ENCODE data around the gene OSBP2.

The OSBP2 gene

DNA sequence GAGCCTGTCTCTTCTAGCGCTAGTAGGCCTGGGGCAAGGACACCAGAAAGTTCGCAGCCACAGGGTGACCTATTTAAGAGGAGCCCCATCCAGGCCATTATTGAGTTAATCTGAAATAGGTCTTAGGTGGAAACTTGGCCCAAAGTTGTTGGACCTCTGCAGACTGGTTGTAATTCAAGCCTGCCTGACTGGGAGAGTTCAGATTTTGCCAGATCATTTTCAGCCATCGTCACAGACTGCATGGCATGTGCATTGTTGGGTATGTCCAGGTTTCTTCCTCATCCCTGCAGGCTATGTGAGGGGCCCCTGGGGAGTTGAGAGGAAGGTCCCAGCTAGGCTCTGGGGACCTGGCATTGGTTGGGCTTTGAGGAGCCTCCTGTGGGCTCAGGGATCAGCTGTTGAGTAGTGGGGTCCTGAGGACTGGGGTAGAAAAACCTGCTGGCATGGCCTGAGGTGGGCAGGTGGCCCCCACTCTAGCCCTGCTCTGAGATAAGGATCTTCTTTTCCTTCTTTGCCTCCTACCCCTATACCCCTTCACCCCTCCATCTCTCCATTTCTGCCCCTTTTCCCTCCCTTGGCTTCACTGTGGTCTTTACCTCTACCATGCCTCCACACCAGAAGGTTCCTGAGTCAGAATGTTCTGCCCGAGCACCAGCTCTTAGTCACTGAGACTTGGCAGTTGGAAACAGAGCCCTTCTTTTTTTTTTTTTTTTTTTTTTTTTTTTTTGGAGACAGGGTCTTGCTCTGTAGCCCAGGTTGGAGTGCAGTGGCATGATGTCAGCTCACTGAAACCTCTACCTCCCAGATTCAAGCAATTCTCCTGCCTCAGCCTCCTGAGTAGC, 161.2 kb downstream of the OSBP2 start:
- Histone ChIP-seq H3K4me1 (ENCODE audit: insufficient read depth, low read length) (no peaks in the 10 kb centered on the region), H3K9me3 (ENCODE audit: low read length) (no peaks in the 10 kb centered on the region), H3K36me3 (ENCODE audit: insufficient read depth, low read length) (no peaks in the 10 kb centered on the region), H3K9ac (ENCODE audit: low read length) (no peak overlapping the region), H3K4me3 (ENCODE audit: low read depth in 1 of 2, low read length in 2 of 2) (no peak overlapping the region), H3K27ac (ENCODE audit: low read depth, low read length) (no peak overlapping the region), H3K27me3 (ENCODE audit: control insufficient read depth in 1 of 2, insufficient read depth in 2 of 2, low read length in 2 of 2) (no peaks in the 10 kb centered on the region)

DNA sequence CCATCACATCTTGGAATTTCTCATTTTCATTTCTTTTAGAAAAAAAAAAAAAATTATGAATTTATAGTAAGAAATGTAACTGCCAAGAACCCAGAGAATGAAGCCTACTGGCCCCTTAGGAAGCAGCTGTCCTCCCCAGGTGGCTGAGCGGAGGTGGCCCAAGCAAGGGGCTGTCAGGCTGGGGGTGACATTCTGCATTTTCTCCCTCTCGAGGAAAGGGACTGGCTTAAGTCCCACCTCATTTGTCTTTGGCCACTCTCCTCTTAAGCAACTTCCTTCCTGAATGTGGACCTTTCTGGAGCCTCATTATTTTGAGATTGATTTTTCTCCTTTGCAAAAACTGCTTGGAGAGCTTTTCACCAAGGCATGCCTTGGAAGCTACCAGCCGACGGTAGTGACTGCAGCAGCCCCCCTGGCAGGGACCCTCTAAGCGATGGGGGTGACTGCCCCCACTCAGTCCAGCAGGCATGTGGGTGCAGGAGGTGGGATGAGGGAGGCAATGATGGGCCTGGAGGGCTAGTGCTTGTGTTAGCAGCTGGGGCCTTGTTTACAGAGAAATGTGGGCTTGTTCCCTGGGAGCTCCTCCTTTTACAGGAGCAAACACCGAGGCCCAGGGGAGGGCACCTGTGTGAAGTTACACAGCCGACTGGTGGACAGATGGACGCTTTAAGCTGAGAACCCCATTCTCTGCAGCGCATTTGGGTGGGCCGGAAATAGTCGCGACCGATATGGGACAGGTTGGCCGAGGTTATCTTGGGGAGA, 162.2 kb downstream of the OSBP2 start:
- Histone ChIP-seq H3K27me3 (ENCODE audit: control insufficient read depth in 1 of 2, insufficient read depth in 2 of 2, low read length in 2 of 2) (no peaks in the 10 kb centered on the region), H3K4me3 (ENCODE audit: low read depth in 1 of 2, low read length in 2 of 2) (no peak overlapping the region), H3K36me3 (ENCODE audit: insufficient read depth, low read length) (no peaks in the 10 kb centered on the region), H3K27ac (ENCODE audit: low read depth, low read length) (no peak overlapping the region), H3K4me1 (ENCODE audit: insufficient read depth, low read length) (no peaks in the 10 kb centered on the region), H3K9me3 (ENCODE audit: low read length) (no peaks in the 10 kb centered on the region), H3K9ac (ENCODE audit: low read length) (no peak overlapping the region)

DNA sequence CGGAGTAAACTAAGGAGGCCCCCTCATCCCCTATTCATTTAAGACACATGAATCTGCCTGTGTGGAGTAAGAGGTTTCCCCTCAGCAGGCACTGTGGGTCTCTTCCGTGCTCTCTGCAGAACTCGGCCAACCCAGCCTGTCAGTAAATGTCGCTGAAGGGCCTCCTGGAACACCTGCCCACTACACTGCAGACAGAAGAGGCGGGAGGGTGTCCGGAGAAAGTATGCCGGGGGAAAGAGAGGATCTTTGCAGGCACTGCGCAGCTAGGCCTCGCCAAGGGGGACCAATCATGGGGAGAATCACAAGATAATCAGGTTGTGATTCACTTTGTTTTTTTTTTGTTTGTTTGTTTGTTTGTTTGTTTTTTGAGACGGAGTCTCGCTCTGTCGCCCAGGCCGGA, 163.1 kb downstream of the OSBP2 start:
- no peak overlapping the region for H3K4me3 ChIP-seq (ENCODE audit: low read depth in 1 of 2, low read length in 2 of 2)
- no peaks in the 10 kb centered on the region for H3K27me3 ChIP-seq (ENCODE audit: control insufficient read depth in 1 of 2, insufficient read depth in 2 of 2, low read length in 2 of 2)
- no peaks in the 10 kb centered on the region for H3K9me3 ChIP-seq (ENCODE audit: low read length)
- no peak overlapping the region for H3K27ac ChIP-seq (ENCODE audit: low read depth, low read length)
- no peaks in the 10 kb centered on the region for H3K4me1 ChIP-seq (ENCODE audit: insufficient read depth, low read length)
- H3K9ac ChIP-seq (ENCODE audit: low read length) = no peak overlapping the region
- H3K36me3 ChIP-seq (ENCODE audit: insufficient read depth, low read length) = no peaks in the 10 kb centered on the region

DNA sequence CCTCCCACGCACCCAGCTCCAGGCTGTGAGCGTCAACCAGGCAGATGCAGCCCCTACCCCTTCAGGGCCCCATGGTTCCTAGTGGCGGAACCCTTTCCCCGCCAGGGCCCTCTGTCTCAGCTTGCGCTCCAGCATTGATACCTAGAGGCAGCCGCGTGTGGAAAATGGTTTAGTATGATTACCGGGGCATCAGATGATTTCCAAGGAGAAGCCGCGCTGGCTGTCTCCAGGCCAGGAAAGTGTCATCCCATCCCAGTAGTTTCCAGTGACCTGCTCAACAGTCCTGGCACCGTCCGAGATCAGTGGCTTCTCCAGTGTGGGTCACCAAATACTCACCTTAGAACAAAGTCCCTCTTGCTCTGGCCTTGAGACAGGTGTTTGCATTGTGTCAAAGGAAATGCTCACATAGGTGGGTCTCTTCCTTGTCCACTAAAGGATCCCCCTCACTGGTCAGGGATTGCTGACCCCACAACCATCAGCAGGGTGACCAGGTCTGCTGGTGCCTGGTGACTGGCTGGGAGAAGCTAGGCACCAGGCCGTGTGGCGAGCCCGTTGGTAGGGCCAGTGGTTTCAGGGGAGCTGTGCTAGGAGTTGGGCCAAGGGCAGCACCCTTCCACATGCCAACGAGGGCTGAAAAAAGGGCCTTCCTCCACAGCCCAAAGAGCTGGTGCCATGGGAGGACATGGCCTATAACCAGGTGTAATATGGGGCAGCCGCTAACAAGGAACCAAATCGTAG, 164.5 kb downstream of the OSBP2 start:
- Histone ChIP-seq H3K4me3 (ENCODE audit: low read depth in 1 of 2, low read length in 2 of 2) (no peak overlapping the region), H3K9ac (ENCODE audit: low read length) (no peak overlapping the region), H3K27me3 (ENCODE audit: control insufficient read depth in 1 of 2, insufficient read depth in 2 of 2, low read length in 2 of 2) (no peaks in the 10 kb centered on the region), H3K4me1 (ENCODE audit: insufficient read depth, low read length) (no peaks in the 10 kb centered on the region), H3K36me3 (ENCODE audit: insufficient read depth, low read length) (no peaks in the 10 kb centered on the region), H3K9me3 (ENCODE audit: low read length) (no peaks in the 10 kb centered on the region), H3K27ac (ENCODE audit: low read depth, low read length) (no peak overlapping the region)

DNA sequence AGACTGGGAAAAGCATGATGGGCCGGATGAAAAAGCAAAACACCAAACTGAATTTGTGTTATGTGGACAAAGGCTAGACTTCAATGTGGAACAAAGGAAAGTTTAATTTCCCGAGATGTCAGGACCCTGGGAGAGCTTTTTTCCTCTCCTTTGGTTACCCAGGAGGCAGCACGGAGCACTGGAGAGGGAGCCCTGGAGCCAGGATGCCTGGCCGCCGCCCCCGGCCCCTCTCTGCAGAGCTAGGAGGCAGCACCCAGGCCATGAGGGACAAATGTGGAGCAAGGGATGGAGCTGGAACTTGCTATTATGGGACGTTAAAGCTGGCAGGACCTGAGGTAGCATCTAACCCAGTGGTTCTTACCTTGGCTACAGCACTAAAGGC, 165.0 kb downstream of the OSBP2 start:
- H3K4me1 ChIP-seq (ENCODE audit: insufficient read depth, low read length) = no peaks in the 10 kb centered on the region
- no peak overlapping the region for H3K4me3 ChIP-seq (ENCODE audit: low read depth in 1 of 2, low read length in 2 of 2)
- H3K36me3 ChIP-seq (ENCODE audit: insufficient read depth, low read length) = no peaks in the 10 kb centered on the region
- no peaks in the 10 kb centered on the region for H3K27me3 ChIP-seq (ENCODE audit: control insufficient read depth in 1 of 2, insufficient read depth in 2 of 2, low read length in 2 of 2)
- H3K27ac ChIP-seq (ENCODE audit: low read depth, low read length) = no peak overlapping the region
- no peaks in the 10 kb centered on the region for H3K9me3 ChIP-seq (ENCODE audit: low read length)
- no peak overlapping the region for H3K9ac ChIP-seq (ENCODE audit: low read length)

DNA sequence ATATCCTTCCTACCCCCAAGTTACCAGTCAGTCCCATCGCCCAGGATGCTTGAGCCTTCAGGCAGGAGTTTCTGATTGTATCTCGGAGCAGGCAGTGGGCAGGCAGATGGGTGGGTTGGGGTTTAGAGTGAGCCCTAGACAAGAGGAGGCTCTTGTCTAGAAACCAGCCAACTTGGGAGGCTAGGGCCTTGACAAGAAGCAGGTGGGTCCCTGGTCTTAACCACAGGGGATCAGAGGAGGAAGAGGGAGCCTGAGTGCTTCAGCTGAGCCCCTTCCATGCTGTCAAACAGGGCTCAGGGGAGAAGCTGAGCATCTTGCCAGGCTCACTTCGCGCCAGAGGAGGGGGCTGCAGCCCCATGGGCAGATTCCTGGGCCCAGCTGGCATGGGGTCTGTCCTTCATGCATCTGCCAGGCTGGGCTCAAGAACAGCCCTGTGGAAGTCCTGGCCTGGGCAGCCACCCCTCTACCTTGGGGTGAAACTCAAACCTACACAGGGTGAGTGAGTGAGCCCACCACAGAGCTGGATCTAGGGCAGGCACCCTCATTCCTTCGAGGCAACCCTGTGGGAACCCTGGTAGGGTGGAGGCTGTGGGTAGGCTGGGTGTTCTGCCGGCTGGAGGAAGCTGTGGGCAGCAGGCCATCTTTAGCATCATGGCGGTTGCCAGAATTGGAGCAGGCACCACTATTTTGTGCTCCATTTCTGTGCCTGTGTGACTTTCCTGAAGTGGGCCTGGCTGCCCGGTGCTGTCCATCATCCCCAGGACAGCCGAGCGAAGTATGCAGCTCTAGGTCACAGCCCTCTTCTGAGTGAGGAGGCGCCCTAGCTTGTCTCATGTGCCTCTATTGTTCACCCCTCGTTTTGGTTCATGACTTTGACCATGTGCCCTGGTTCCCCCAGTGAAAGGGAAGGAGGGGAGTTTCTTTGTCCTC, 165.8 kb downstream of the OSBP2 start:
- Histone ChIP-seq H3K9me3 (ENCODE audit: low read length) (no peaks in the 10 kb centered on the region), H3K4me1 (ENCODE audit: insufficient read depth, low read length) (no peaks in the 10 kb centered on the region), H3K27me3 (ENCODE audit: control insufficient read depth in 1 of 2, insufficient read depth in 2 of 2, low read length in 2 of 2) (no peaks in the 10 kb centered on the region), H3K4me3 (ENCODE audit: low read depth in 1 of 2, low read length in 2 of 2) (no peak overlapping the region), H3K9ac (ENCODE audit: low read length) (no peak overlapping the region), H3K27ac (ENCODE audit: low read depth, low read length) (no peak overlapping the region), H3K36me3 (ENCODE audit: insufficient read depth, low read length) (no peaks in the 10 kb centered on the region)

DNA sequence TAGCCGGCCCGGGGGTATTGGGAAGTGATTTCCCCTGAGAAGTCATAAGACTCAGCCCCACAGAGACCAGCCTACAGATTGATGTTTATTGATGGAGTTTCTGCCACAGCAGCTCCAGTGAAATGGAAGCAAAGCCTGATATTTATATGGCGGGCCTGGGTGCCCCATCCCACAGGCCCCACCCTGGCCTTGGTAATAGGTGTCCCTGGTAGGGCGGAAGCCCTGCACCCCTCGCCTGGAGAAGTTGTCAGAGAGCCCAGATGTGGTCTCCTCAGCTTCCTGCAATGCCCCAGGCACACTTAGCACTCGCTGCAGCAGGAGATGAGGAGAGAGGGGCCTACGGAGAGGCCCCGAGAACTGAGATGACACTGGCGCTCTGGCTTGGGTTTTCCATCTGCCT, 166.5 kb downstream of the OSBP2 start:
- H3K9me3 ChIP-seq (ENCODE audit: low read length) = no peaks in the 10 kb centered on the region
- no peak overlapping the region for H3K27ac ChIP-seq (ENCODE audit: low read depth, low read length)
- no peak overlapping the region for H3K9ac ChIP-seq (ENCODE audit: low read length)

DNA sequence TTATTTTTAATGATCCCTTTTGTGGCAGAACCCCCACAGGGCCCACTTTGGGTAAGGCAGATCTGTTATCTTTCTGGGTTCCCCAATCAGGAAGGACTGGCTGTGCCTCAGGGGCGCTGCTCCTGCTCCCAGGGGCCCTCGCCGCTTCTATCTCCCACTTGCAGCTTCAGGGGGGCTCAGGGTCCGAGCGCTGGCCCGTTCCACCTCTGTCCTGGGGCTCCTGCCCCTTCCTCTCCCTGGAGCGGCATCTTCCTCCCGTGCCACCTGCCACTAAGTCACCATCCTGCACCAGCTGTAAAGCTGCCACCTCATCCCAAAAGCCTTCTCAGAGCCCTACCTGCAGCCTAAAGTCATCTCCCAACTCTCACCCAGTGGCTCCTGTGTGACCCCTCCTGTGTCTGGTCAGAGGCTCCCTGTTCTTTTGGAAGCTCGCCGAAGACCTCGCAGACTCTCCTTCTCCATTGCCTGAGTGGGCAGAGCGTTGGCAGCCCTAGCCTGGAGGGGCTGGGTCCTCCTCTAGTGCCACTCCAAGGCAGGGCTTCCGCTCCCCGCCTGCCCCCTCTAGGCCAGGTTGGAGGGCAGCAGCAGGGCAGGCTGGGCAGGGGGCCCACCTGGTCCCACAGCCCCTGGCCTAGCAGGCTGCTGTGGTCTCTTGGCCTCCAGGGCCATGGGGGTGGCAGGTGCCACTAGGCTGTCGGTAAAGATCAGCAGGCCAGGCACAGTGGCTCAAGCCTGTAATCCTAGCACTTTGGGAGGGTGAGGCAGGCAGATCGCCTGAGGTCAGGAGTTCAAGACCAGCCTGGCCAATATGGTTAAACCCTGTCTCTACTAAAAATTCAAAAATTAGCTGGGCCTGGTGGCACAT, 167.2 kb downstream of the OSBP2 start:
- Histone ChIP-seq H3K4me1 (ENCODE audit: insufficient read depth, low read length) (no peaks in the 10 kb centered on the region), H3K9ac (ENCODE audit: low read length) (no peak overlapping the region), H3K36me3 (ENCODE audit: insufficient read depth, low read length) (no peaks in the 10 kb centered on the region), H3K9me3 (ENCODE audit: low read length) (no peaks in the 10 kb centered on the region), H3K27me3 (ENCODE audit: control insufficient read depth in 1 of 2, insufficient read depth in 2 of 2, low read length in 2 of 2) (no peaks in the 10 kb centered on the region), H3K4me3 (ENCODE audit: low read depth in 1 of 2, low read length in 2 of 2) (no peak overlapping the region), H3K27ac (ENCODE audit: low read depth, low read length) (no peak overlapping the region)

More for the DNA sequence above, 166.5 kb downstream of the OSBP2 start:
- H3K4me1 ChIP-seq (ENCODE audit: insufficient read depth, low read length) = no peaks in the 10 kb centered on the region
- H3K27me3 ChIP-seq (ENCODE audit: control insufficient read depth in 1 of 2, insufficient read depth in 2 of 2, low read length in 2 of 2) = no peaks in the 10 kb centered on the region
- no peaks in the 10 kb centered on the region for H3K36me3 ChIP-seq (ENCODE audit: insufficient read depth, low read length)
- H3K4me3 ChIP-seq (ENCODE audit: low read depth in 1 of 2, low read length in 2 of 2) = no peak overlapping the region

DNA sequence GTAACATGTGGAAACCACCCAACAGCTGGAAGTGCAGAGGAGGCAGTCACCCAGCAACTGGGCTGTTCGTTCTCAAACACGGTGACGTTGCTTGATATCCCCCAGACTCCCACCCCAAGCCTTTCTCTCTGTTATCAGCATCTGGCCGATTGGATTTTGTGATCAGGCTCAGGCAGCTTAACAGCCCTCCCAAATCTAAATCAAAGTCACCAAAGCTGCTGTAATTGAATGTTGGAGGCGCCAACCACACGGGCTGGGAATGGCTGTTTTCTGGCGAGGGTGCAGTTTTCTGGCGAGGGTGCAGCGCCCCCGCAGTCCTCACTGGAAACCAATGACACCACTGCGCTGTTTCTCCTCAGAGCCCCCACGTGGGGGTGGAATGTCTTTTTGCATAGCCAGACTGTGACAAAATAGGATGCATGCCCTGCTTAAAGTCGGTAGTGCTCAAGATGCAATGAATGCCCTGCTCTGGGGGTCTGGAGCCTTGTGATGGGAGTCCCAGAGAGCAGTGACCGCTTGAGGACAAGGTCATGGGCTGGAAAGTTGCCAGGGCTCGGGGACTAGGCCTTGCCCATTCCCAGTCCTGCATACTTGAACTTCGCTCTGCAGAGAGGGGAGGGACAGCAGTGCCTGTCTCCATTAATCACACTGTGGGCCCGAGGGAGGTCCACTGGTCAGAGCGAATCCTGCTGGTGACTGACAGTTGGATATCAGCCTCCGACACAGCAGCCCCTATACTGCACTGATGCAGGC, 168.6 kb downstream of the OSBP2 start:
- Histone ChIP-seq H3K36me3 (ENCODE audit: insufficient read depth, low read length) (no peaks in the 10 kb centered on the region), H3K27ac (ENCODE audit: low read depth, low read length) (no peak overlapping the region), H3K27me3 (ENCODE audit: control insufficient read depth in 1 of 2, insufficient read depth in 2 of 2, low read length in 2 of 2) (no peaks in the 10 kb centered on the region), H3K4me3 (ENCODE audit: low read depth in 1 of 2, low read length in 2 of 2) (no peak overlapping the region), H3K9ac (ENCODE audit: low read length) (no peak overlapping the region), H3K4me1 (ENCODE audit: insufficient read depth, low read length) (no peaks in the 10 kb centered on the region), H3K9me3 (ENCODE audit: low read length) (no peaks in the 10 kb centered on the region)
